Adrenal gland (tissue), 12 donors: ENCODE measurements around the gene DOHH. TPM values are rescaled to one million over a fixed set of nuclear protein-coding genes. Genes with fewer than 3 reads are reported as not detected.

Experiments used
- DNase-seq, 7 donors: peaks; one replicate each; pipeline ENCODE4 v3.0.0-alpha.2; 2019 to 2020
- H3K27ac ChIP-seq, 5 donors: fragments of 200-600 bp; sonication (generic) in 4 of 5; 1 replicate in 3 of 5; 2 replicates in 2 of 5; pipeline versions ENCODE4 v1.5.1 to v1.8.0; 2016 to 2020; ENCODE audit warnings: mild to moderate bottlenecking in 1 of 5
- H3K27me3 ChIP-seq: fragments of 200-600 bp; 2 replicates; pipeline ENCODE4 v1.8.0; 2021
- H3K36me3 ChIP-seq, 2 donors: fragments of 200-600 bp; replicated peaks in 1 of 2; 1 replicate in 1 of 2; 2 replicates in 1 of 2; pipeline versions ENCODE4 v1.5.1 to v1.8.0; 2018 to 2022
- H3K4me1 ChIP-seq, 2 donors: fragments of 200-600 bp; replicated peaks in 1 of 2; 1 replicate in 1 of 2; 2 replicates in 1 of 2; pipeline versions ENCODE4 v1.5.1 to v1.8.0; 2018 to 2021
- H3K4me3 ChIP-seq, 4 donors: fragments of 200-600 bp; sonication (generic) in 3 of 4; one replicate each; pipeline ENCODE4 v1.5.1; 2016 to 2018
- H3K9me3 ChIP-seq, 3 donors: fragments of 200-600 bp; sonication (generic) in 1 of 3; replicated peaks in 1 of 3; 1 replicate in 2 of 3; 2 replicates in 1 of 3; pipeline versions ENCODE4 v1.5.1 to v1.8.0; 2016 to 2021
- CTCF ChIP-seq, 6 experiments: fragments of 450-650 bp in 4 of 6; fragments of 200-600 bp in 2 of 6; sonication (generic) in 1 of 6; IDR thresholded peaks; 1 replicate in 5 of 6; 2 replicates in 1 of 6; pipeline versions ENCODE4 v1.5.1 to v1.8.0; 2016 to 2021; ENCODE audit warnings: antibody characterized with exemption in 6 of 6, mild to moderate bottlenecking in 2 of 6, moderate library complexity in 1 of 6
- POLR2A ChIP-seq, 2 donors: fragments of 450-650 bp; IDR thresholded peaks; one replicate each; pipeline ENCODE4 v1.6.1; 2017; ENCODE audit warnings: antibody characterized with exemption in 2 of 2, mild to moderate bottlenecking in 2 of 2, moderate library complexity in 1 of 2
- WGBS, 4 donors: extraction: QIAGEN DNeasy Blood & Tissue Kit in 2 of 4; methylation state at CpG; one replicate each; pipeline versions ENCODE4 v1.1.5 to v1.1.7; 2013 to 2017; 5-methylcytosine and 5-hydroxymethylcytosine counted together
- intact Hi-C, 2 donors: fragments of 100-400 bp; cut with DNase I; formaldehyde crosslinking; loops; one replicate each; pipeline versions ENCODE4 v1.14.1 to v1.15.0; 2022 to 2023
- polyA plus RNA-seq, 3 donors: library from polyadenylated mRNA; stranded (reverse); fragments of 200-250 nt in 2 of 3; fragments of 350-450 nt in 1 of 3; fragmentation: Illumina TruSeq in 1 of 3; extraction: RNeasy Lipid Tissue Mini Kit (QIAGEN cat#74804) in 1 of 3; gene quantifications; one replicate each; pipeline ENCODE4 v1.2.3, GENCODE V29; 2013 to 2014
- total RNA-seq, 9 donors: library from RNA; depleted of rRNA in 4 of 9; stranded (reverse); fragments of >200 nt in 4 of 9; fragments of 120-200 nt in 1 of 9; fragmentation: NEBNext Ultra II Directional in 1 of 9; extraction: Animal tissue kit (Norgen Biotek cat#: 25700) in 1 of 9; gene quantifications; one replicate each; pipeline versions ENCODE4 v1.1.0 to v1.2.4, GENCODE V29; 2013 to 2023
- donor health status: healthy with polysubstance abuse.
- donor health status: Bipolar disorder and iron deficiency.
- donor health status: DM: yes; HTN: yes; CAD: no.
- donor health status: DM: no; HTN: no; CAD: no.
- donor health status: DM: no; HTN: no; CAD: no.
- donor health status: DM: yes; HTN: yes; CAD: no.

DOHH gene
- total and polyA plus RNA-seq, 12 donors = 0.92 to 22.8 (median 13.8) TPM

DNA sequence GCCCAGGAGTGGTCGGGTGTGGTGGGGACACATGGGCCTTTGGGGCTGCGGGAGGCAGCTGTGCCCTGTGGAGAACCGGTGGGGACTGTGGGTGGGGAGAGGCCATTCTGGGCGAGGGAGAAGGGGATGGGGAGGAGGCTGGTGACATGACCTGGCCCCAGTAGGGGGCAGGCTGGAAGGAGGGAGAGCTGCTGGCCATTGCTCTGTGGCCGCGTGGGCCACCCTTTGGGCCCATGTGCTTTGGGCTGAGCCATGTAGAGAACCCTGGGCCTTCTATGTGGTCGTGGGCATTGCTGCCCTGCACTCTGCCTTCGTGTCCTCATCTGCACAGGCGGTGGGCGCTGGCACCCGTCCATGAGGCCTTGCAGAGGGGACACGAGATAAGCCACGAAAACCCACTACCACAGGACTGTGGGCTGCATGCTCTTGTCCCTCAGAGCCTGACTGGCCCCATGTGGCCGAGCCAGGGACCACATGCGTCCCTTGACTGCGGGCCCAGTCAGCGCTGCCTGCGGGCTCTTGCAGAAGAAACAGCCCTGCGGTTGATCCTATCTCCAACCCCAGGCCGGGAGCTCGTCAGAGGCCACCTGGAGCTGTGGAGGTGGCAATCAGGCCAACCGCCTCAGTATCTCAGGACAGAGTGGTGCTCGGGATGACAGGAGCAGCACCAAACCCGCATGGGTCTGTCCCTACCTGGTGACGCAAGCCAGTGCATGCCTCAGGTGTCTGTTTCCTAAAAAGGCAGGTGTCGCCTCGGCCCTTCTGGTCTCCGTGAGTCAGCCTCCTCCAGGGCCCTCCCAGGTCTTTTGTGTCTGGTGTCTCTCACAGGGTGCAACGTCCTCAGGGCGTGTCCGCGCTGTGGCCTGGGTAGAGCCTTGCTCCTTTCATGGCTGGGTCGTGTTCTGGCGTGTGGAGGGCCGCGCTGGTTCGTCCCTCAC lies 20.0 kb upstream of the DOHH start:
- no peaks in the 10 kb centered on the region for H3K27me3 ChIP-seq
- H3K9me3 ChIP-seq = no peaks in the 10 kb centered on the region
- DNase-seq = peak in 3 of 7 donors; percentile 20 to 86 (median 33)
- no peak overlapping the region for H3K4me3 ChIP-seq
- peak overlapping the region in 1 of 5 donors; percentile 13 for H3K27ac ChIP-seq
- peaks cover 0 to 18% of the 10 kb centered on the region in 2 donors for H3K36me3 ChIP-seq
- intact Hi-C loops = no loop called here
- 88 to 90% (median 89%) methylated on average over 21 to 37 of the region's 37 CpGs for WGBS, 4 donors
- H3K4me1 ChIP-seq = peaks cover 23 to 46% of the 10 kb centered on the region in 2 donors
- TF ChIP-seq CTCF (IDR thresholded peaks at IDR 0.05) (no peak), POLR2A (IDR thresholded peaks at IDR 0.05) (no peak)

DNA sequence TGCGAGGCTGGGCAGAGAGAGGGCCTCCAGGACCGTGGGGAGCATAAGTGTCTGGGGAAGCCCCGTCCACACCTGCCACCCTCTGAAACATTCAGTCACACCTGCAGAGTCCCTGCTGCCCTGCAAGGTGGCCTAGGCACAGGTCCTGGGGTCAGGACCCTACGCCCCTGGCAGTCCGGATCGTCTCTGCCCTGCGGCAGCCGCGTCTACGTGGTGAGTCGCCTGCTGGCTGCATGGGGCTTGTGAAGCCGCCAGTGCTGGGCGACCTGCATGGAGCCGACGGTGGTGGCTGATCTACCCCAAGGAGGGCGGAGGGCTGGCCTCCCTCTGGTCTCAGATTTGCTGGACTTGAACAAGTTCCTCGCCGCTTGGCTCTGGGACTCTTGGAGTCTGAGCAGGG lies 18.7 kb upstream of the DOHH start:
- TF ChIP-seq POLR2A (IDR thresholded peaks at IDR 0.05) (no peak), CTCF (IDR thresholded peaks at IDR 0.05) (no peak)
- DNase-seq = no peak
- H3K4me1 ChIP-seq = peaks cover 18 to 36% of the 10 kb centered on the region in 2 donors
- H3K4me3 ChIP-seq = no peak overlapping the region
- no peaks in the 10 kb centered on the region for H3K9me3 ChIP-seq
- 83 to 88% (median 86%) methylated on average over 1 to 18 of the region's 18 CpGs for WGBS, 4 donors
- no peaks in the 10 kb centered on the region for H3K27me3 ChIP-seq
- peaks cover 0 to 14% of the 10 kb centered on the region in 2 donors for H3K36me3 ChIP-seq
- no peak overlapping the region for H3K27ac ChIP-seq
- intact Hi-C loops = no loop called here

- H3K4me3 ChIP-seq = no peak overlapping the region
- 79 to 97% (median 93%) methylated on average over 2 of the region's 2 CpGs for WGBS, 4 donors
- intact Hi-C loops = no loop called here
- H3K27me3 ChIP-seq = no peaks in the 10 kb centered on the region
- peaks cover 0 to 10% of the 10 kb centered on the region in 2 donors for H3K36me3 ChIP-seq
- H3K27ac ChIP-seq = no peak overlapping the region
- TF ChIP-seq POLR2A (IDR thresholded peaks at IDR 0.05) = no peak
- no peak for TF ChIP-seq CTCF (IDR thresholded peaks at IDR 0.05)
- no peaks in the 10 kb centered on the region for H3K9me3 ChIP-seq
- H3K4me1 ChIP-seq = peaks cover 13 to 35% of the 10 kb centered on the region in 2 donors
- DNase-seq = no peak
Observed at GRCh38 chr19:3518659-3519058, 18.2 kb upstream of the DOHH start.

GRCh38 chr19:3518255-3518654 lies 17.8 kb upstream of the DOHH start:
- H3K4me3 ChIP-seq = no peak overlapping the region
- H3K4me1 ChIP-seq = peaks cover 15 to 37% of the 10 kb centered on the region in 2 donors
- peaks cover 0 to 6% of the 10 kb centered on the region in 2 donors for H3K36me3 ChIP-seq
- no peak for TF ChIP-seq POLR2A (IDR thresholded peaks at IDR 0.05)
- TF ChIP-seq CTCF (IDR thresholded peaks at IDR 0.05) = no peak
- peak overlapping the region in 1 of 5 donors; percentile 6 for H3K27ac ChIP-seq
- no peaks in the 10 kb centered on the region for H3K9me3 ChIP-seq
- no peaks in the 10 kb centered on the region for H3K27me3 ChIP-seq
- DNase-seq = peak in 1 of 7 donors; percentile 7
- intact Hi-C loops = no loop called here
- WGBS, 4 donors = 81 to 87% (median 86%) methylated on average over 4 to 10 of the region's 10 CpGs
